ENCODE measurements around the gene ILF2.
"Not testable (repeated sequence)": the region's sequence is repeated elsewhere in the genome, so short reads cannot be mapped to it uniquely, and the experiment has no call there.

Gene ILF2

GRCh38 chr1:153642161-153642560 is 28.6 kb downstream of the ILF2 start:
- no peaks in the 10 kb centered on the region for H3K9me3 ChIP-seq (ENCODE audit: control insufficient read depth, low read length)
- H3K36me3 ChIP-seq (ENCODE audit: control insufficient read depth, insufficient read depth, low read length) = peaks cover 8% of the 10 kb centered on the region
- no peak overlapping the region for H3K4me3 ChIP-seq (ENCODE audit: low read length)
- no peak overlapping the region for H3K9ac ChIP-seq (ENCODE audit: low read length)
- H3K27me3 ChIP-seq (ENCODE audit: control insufficient read depth, insufficient read depth, low read length) = no peaks in the 10 kb centered on the region
- H3K4me1 ChIP-seq (ENCODE audit: control insufficient read depth, insufficient read depth, low read length) = peaks cover 11% of the 10 kb centered on the region

- Histone ChIP-seq H3K9me3 (ENCODE audit: control insufficient read depth, low read length) (no peaks in the 10 kb centered on the region), H3K4me3 (ENCODE audit: low read length) (no peak overlapping the region), H3K9ac (ENCODE audit: low read length) (no peak overlapping the region), H3K4me1 (ENCODE audit: control insufficient read depth, insufficient read depth, low read length) (peaks cover 24% of the 10 kb centered on the region), H3K27me3 (ENCODE audit: control insufficient read depth, insufficient read depth, low read length) (no peaks in the 10 kb centered on the region), H3K36me3 (ENCODE audit: control insufficient read depth, insufficient read depth, low read length) (peaks cover 15% of the 10 kb centered on the region)
Observed at GRCh38 chr1:153640861-153641260, 29.9 kb downstream of the ILF2 start.

GRCh38 chr1:153640213-153640612 is 30.6 kb downstream of the ILF2 start:
- H3K36me3 ChIP-seq (ENCODE audit: control insufficient read depth, insufficient read depth, low read length) = peaks cover 11% of the 10 kb centered on the region
- not testable (repeated sequence) for H3K4me3 ChIP-seq (ENCODE audit: low read length); H3K27me3 ChIP-seq (ENCODE audit: control insufficient read depth, insufficient read depth, low read length); H3K9ac ChIP-seq (ENCODE audit: low read length); H3K9me3 ChIP-seq (ENCODE audit: control insufficient read depth, low read length)
- peaks cover 30% of the 10 kb centered on the region for H3K4me1 ChIP-seq (ENCODE audit: control insufficient read depth, insufficient read depth, low read length)

GRCh38 chr1:153639280-153639679 is 31.5 kb downstream of the ILF2 start:
- peaks cover 10% of the 10 kb centered on the region for H3K36me3 ChIP-seq (ENCODE audit: control insufficient read depth, insufficient read depth, low read length)
- H3K4me1 ChIP-seq (ENCODE audit: control insufficient read depth, insufficient read depth, low read length) = peaks cover 30% of the 10 kb centered on the region
- H3K9ac ChIP-seq (ENCODE audit: low read length) = no peak overlapping the region
- no peaks in the 10 kb centered on the region for H3K27me3 ChIP-seq (ENCODE audit: control insufficient read depth, insufficient read depth, low read length)
- H3K4me3 ChIP-seq (ENCODE audit: low read length) = no peak overlapping the region
- H3K9me3 ChIP-seq (ENCODE audit: control insufficient read depth, low read length) = no peaks in the 10 kb centered on the region

GRCh38 chr1:153638261-153638660 is 32.5 kb downstream of the ILF2 start:
- H3K27me3 ChIP-seq (ENCODE audit: control insufficient read depth, insufficient read depth, low read length) = no peaks in the 10 kb centered on the region
- H3K36me3 ChIP-seq (ENCODE audit: control insufficient read depth, insufficient read depth, low read length) = peaks cover 10% of the 10 kb centered on the region
- peaks cover 32% of the 10 kb centered on the region for H3K4me1 ChIP-seq (ENCODE audit: control insufficient read depth, insufficient read depth, low read length)
- no peaks in the 10 kb centered on the region for H3K9me3 ChIP-seq (ENCODE audit: control insufficient read depth, low read length)
- no peak overlapping the region for H3K9ac ChIP-seq (ENCODE audit: low read length)
- no peak overlapping the region for H3K4me3 ChIP-seq (ENCODE audit: low read length)

- peaks cover 42% of the 10 kb centered on the region for H3K4me1 ChIP-seq (ENCODE audit: control insufficient read depth, insufficient read depth, low read length)
- H3K9me3 ChIP-seq (ENCODE audit: control insufficient read depth, low read length) = no peaks in the 10 kb centered on the region
- H3K36me3 ChIP-seq (ENCODE audit: control insufficient read depth, insufficient read depth, low read length) = peaks cover 7% of the 10 kb centered on the region
- no peaks in the 10 kb centered on the region for H3K27me3 ChIP-seq (ENCODE audit: control insufficient read depth, insufficient read depth, low read length)
- no peak overlapping the region for H3K4me3 ChIP-seq (ENCODE audit: low read length)
- no peak overlapping the region for H3K9ac ChIP-seq (ENCODE audit: low read length)
Observed at GRCh38 chr1:153636312-153636711, 34.5 kb downstream of the ILF2 start.

- Histone ChIP-seq H3K4me1 (ENCODE audit: control insufficient read depth, insufficient read depth, low read length) (peaks cover 46% of the 10 kb centered on the region), H3K36me3 (ENCODE audit: control insufficient read depth, insufficient read depth, low read length) (peaks cover 7% of the 10 kb centered on the region), H3K4me3 (ENCODE audit: low read length) (no peak overlapping the region), H3K27me3 (ENCODE audit: control insufficient read depth, insufficient read depth, low read length) (no peaks in the 10 kb centered on the region), H3K9ac (ENCODE audit: low read length) (no peak overlapping the region), H3K9me3 (ENCODE audit: control insufficient read depth, low read length) (no peaks in the 10 kb centered on the region)
Observed at GRCh38 chr1:153635872-153636271, 34.9 kb downstream of the ILF2 start.

- H3K9ac ChIP-seq (ENCODE audit: low read length) = peak within 1 kb of the TSS; percentile 99
- no peaks in the 10 kb centered on the region for H3K27me3 ChIP-seq (ENCODE audit: control insufficient read depth, insufficient read depth, low read length)
- peaks cover 47% of the 10 kb centered on the region for H3K4me1 ChIP-seq (ENCODE audit: control insufficient read depth, insufficient read depth, low read length)
- peak within 1 kb of the TSS; percentile 91 for H3K4me3 ChIP-seq (ENCODE audit: low read length)
- H3K9me3 ChIP-seq (ENCODE audit: control insufficient read depth, low read length) = no peaks in the 10 kb centered on the region
- peaks cover 7% of the 10 kb centered on the region for H3K36me3 ChIP-seq (ENCODE audit: control insufficient read depth, insufficient read depth, low read length)
Observed at GRCh38 chr1:153633754-153634665, 36.8 kb downstream of the ILF2 start, which contains the start of gene CHTOP. Gene CHTOP, plus strand, starts transcription at chr1:153634066. Its CDS starts 2,523 bp downstream, at chr1:153636589.

GRCh38 chr1:153633161-153633753 is 37.5 kb downstream of the ILF2 start:
- Histone ChIP-seq H3K4me1 (ENCODE audit: control insufficient read depth, insufficient read depth, low read length) (peaks cover 46% of the 10 kb centered on the region), H3K9me3 (ENCODE audit: control insufficient read depth, low read length) (no peaks in the 10 kb centered on the region), H3K27me3 (ENCODE audit: control insufficient read depth, insufficient read depth, low read length) (no peaks in the 10 kb centered on the region), H3K4me3 (ENCODE audit: low read length) (peak overlapping the region; percentile 50), H3K36me3 (ENCODE audit: control insufficient read depth, insufficient read depth, low read length) (peaks cover 7% of the 10 kb centered on the region), H3K9ac (ENCODE audit: low read length) (peak overlapping the region; percentile 99)

DNA sequence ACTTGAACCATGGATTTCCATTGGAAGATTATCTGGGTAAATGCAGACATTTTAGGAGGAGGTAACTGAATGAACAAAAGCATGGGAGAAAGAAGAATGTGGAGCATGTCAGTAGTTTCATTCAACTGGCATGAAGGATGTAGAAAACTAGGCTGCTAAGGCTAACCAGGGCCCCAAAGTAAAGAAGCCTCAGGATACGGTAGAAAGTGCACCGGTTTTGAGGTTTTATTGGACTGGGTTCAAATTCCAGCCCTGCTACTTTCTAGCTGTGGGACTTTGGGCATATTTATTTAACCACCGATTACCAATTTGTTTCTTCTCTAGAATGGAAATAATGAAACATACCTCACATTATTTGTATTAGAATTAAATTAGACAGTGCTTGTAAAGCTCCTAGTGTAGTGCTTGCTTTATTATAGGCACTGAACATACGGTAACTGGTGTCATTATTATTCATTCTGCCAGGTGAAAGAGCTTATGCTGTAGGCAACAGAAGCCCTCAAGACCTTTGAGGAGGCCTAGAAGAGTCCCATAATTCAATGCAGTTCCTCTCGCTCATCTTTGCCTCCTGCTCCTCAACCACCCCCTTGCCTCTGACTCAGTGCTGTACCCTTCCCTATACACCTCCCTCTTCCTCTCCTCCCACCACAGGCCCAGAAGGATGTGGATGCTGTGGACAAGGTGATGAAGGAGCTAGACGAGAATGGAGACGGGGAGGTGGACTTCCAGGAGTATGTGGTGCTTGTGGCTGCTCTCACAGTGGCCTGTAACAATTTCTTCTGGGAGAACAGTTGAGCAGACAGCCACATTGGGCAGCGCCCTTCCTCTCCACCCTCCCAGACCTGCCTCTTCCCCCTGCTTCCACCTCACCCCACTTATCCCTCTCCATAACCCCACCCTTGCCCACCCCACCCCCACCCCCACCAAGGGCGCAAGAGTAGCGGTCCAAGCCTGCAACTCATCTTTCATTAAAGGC is 39.5 kb downstream of the ILF2 start:
- Histone ChIP-seq H3K36me3 (ENCODE audit: control insufficient read depth, insufficient read depth, low read length) (no peaks in the 10 kb centered on the region), H3K4me3 (ENCODE audit: low read length) (no peak overlapping the region), H3K4me1 (ENCODE audit: control insufficient read depth, insufficient read depth, low read length) (peaks cover 46% of the 10 kb centered on the region), H3K9ac (ENCODE audit: low read length) (no peak overlapping the region), H3K27me3 (ENCODE audit: control insufficient read depth, insufficient read depth, low read length) (no peaks in the 10 kb centered on the region), H3K9me3 (ENCODE audit: control insufficient read depth, low read length) (no peaks in the 10 kb centered on the region)

- no peaks in the 10 kb centered on the region for H3K36me3 ChIP-seq (ENCODE audit: control insufficient read depth, insufficient read depth, low read length)
- H3K4me1 ChIP-seq (ENCODE audit: control insufficient read depth, insufficient read depth, low read length) = peaks cover 41% of the 10 kb centered on the region
- H3K4me3 ChIP-seq (ENCODE audit: low read length) = no peak overlapping the region
- no peaks in the 10 kb centered on the region for H3K27me3 ChIP-seq (ENCODE audit: control insufficient read depth, insufficient read depth, low read length)
- no peak overlapping the region for H3K9ac ChIP-seq (ENCODE audit: low read length)
- no peaks in the 10 kb centered on the region for H3K9me3 ChIP-seq (ENCODE audit: control insufficient read depth, low read length)
Observed at GRCh38 chr1:153630384-153630783, 40.4 kb downstream of the ILF2 start.
